ENCODE measurements around the gene PARD3. TPM values are rescaled to one million over a fixed set of nuclear protein-coding genes. Genes with fewer than 3 reads are reported as not detected.

The PARD3 gene
- total RNA-seq, 1 donor from 2014 or later, result 35.4 TPM

DNA sequence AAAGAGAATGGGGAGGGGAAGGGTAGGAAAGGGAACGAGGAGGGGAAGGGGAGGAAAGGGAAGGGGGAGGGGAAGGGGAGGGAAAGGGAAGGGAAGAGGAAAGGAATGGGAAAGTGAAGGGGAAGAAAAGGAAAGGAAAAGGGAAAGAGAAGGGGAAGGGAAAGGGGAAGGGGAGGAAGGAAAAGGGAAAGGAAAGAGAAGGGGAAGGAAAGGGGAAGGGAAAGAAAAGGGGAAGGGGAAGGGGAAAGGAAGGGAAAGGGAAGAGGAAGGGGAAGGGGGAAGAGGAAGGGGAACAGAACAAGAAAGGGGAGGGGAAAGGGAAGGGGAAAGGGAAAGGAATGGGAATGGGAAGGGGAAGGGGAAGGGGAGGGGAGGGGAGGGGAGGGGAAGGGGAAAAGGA, 352.1 kb downstream of the PARD3 start:
- Histone ChIP-seq H3K9ac (ENCODE audit: low read length) (no peak overlapping the region), H3K4me2 (ENCODE audit: low read length) (no peak overlapping the region), H4K20me1 (ENCODE audit: insufficient read depth, low read length) (no peaks in the 10 kb centered on the region), H3K79me2 (ENCODE audit: insufficient read depth, low read length) (no peaks in the 10 kb centered on the region), H3K27me3 (ENCODE audit: insufficient read depth, low read length) (no peaks in the 10 kb centered on the region), H3K27ac (ENCODE audit: low read depth, low read length) (no peak overlapping the region), H3K4me3 (ENCODE audit: insufficient read depth, low read depth, low read length) (no peak overlapping the region), H2AFZ (ENCODE audit: low read depth, low read length) (no peak overlapping the region), H3K4me1 (ENCODE audit: insufficient read depth, low read length) (no peaks in the 10 kb centered on the region), H3K9me3 (ENCODE audit: insufficient read depth, low read depth, low read length) (no peaks in the 10 kb centered on the region), H3K36me3 (ENCODE audit: insufficient read depth, low read length) (no peaks in the 10 kb centered on the region)
- peaks cover 2% of the 10 kb centered on the region for H3K4me1 Mint-ChIP-seq (ENCODE audit: low read depth, unreplicated experiment)
- TF ChIP-seq, protein P1, sequence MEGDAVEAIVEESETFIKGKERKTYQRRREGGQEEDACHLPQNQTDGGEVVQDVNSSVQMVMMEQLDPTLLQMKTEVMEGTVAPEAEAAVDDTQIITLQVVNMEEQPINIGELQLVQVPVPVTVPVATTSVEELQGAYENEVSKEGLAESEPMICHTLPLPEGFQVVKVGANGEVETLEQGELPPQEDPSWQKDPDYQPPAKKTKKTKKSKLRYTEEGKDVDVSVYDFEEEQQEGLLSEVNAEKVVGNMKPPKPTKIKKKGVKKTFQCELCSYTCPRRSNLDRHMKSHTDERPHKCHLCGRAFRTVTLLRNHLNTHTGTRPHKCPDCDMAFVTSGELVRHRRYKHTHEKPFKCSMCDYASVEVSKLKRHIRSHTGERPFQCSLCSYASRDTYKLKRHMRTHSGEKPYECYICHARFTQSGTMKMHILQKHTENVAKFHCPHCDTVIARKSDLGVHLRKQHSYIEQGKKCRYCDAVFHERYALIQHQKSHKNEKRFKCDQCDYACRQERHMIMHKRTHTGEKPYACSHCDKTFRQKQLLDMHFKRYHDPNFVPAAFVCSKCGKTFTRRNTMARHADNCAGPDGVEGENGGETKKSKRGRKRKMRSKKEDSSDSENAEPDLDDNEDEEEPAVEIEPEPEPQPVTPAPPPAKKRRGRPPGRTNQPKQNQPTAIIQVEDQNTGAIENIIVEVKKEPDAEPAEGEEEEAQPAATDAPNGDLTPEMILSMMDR (IDR thresholded peaks at IDR 0.05; ENCODE audit: insufficient read depth, low read depth, low read length), result no peak
- no peak for TF ChIP-seq EZH2 (IDR thresholded peaks at IDR 0.05; ENCODE audit: insufficient read depth, low read length)
- no peak overlapping the region for H3K27ac Mint-ChIP-seq (ENCODE audit: unreplicated experiment)
- no peaks in the 10 kb centered on the region for H3K9me3 Mint-ChIP-seq (ENCODE audit: unreplicated experiment)
- DNase-seq (ENCODE audit: low read depth), result no peak
- FAIRE-seq, result no peak
- H3K27me3 Mint-ChIP-seq (ENCODE audit: low read depth, unreplicated experiment), result no peaks in the 10 kb centered on the region
- H3K4me3 Mint-ChIP-seq (ENCODE audit: unreplicated experiment), result no peak overlapping the region
- no peaks in the 10 kb centered on the region for H3K36me3 Mint-ChIP-seq (ENCODE audit: low read depth, unreplicated experiment)

DNA sequence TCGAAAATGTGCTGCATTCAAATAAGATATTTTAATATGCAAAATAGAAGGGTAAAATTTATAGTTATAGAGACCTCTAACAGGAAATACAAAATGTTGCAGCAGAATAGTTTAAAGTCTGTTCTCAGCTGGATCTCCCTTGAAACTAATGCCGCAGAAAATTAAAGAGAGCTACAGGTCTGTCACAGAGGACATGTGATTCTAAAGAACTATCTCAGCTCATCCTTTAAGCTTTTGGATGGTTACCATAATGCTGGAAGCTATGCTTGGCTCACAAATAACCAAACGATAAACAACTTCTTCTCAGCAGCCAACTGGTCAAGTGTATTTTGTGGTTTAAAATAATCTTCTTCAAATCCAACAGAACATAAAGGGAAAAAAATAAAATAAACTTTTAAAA, 353.0 kb downstream of the PARD3 start:
- no peak for TF ChIP-seq EZH2 (IDR thresholded peaks at IDR 0.05; ENCODE audit: insufficient read depth, low read length)
- TF ChIP-seq, protein P1 (IDR thresholded peaks at IDR 0.05; ENCODE audit: insufficient read depth, low read depth, low read length), result no peak
- H3K36me3 Mint-ChIP-seq (ENCODE audit: low read depth, unreplicated experiment), result peaks cover 1% of the 10 kb centered on the region
- no peak for FAIRE-seq
- no peak overlapping the region for H3K27ac ChIP-seq (ENCODE audit: low read depth, low read length)
- H3K4me1 ChIP-seq (ENCODE audit: insufficient read depth, low read length), result no peaks in the 10 kb centered on the region
- H3K9ac ChIP-seq (ENCODE audit: low read length), result no peak overlapping the region
- H3K27ac Mint-ChIP-seq (ENCODE audit: unreplicated experiment), result no peak overlapping the region
- H3K4me1 Mint-ChIP-seq (ENCODE audit: low read depth, unreplicated experiment), result peaks cover 2% of the 10 kb centered on the region
- no peaks in the 10 kb centered on the region for H3K9me3 ChIP-seq (ENCODE audit: insufficient read depth, low read depth, low read length)
- no peaks in the 10 kb centered on the region for H3K36me3 ChIP-seq (ENCODE audit: insufficient read depth, low read length)
- no peaks in the 10 kb centered on the region for H3K9me3 Mint-ChIP-seq (ENCODE audit: unreplicated experiment)
- no peaks in the 10 kb centered on the region for H4K20me1 ChIP-seq (ENCODE audit: insufficient read depth, low read length)
- no peaks in the 10 kb centered on the region for H3K79me2 ChIP-seq (ENCODE audit: insufficient read depth, low read length)
- DNase-seq (ENCODE audit: low read depth), result no peak
- no peaks in the 10 kb centered on the region for H3K27me3 Mint-ChIP-seq (ENCODE audit: low read depth, unreplicated experiment)
- H3K4me3 ChIP-seq (ENCODE audit: insufficient read depth, low read depth, low read length), result no peak overlapping the region
- no peak overlapping the region for H3K4me2 ChIP-seq (ENCODE audit: low read length)
- no peak overlapping the region for H2AFZ ChIP-seq (ENCODE audit: low read depth, low read length)
- no peaks in the 10 kb centered on the region for H3K27me3 ChIP-seq (ENCODE audit: insufficient read depth, low read length)
- H3K4me3 Mint-ChIP-seq (ENCODE audit: unreplicated experiment), result no peak overlapping the region

DNA sequence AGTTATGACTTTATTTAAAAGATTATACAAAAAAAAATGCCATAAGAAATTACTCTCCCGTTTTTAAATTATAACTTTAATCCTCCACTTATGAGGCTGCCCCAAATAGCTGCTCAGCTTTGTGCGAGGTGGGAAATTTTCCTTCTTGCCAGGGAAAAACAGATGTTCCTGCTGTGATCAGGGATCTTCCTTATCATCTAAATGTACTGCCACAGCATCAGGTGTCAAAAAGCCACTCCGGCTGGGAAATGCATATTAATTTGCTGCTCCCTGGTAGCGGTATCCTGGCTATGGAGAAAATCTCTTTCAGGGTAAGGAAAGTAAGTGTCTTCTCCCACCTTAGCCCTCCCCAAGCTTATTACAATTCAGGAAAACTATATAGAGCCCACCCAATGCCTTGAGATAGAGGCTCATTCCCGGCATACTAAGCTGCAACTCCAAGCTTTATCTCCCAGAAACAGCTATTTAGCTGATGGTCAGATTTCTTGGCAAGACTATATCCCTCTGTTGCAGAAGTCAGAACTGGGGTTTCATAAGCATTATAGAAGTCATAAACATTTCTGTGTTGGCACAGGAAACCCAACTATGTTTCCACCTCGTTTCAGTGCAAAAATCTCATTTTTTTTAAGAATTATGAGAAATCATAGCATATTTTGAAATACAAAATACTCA, 360.4 kb downstream of the PARD3 start:
- no peak overlapping the region for H3K4me3 Mint-ChIP-seq (ENCODE audit: unreplicated experiment)
- H2AFZ ChIP-seq (ENCODE audit: low read depth, low read length), result no peak overlapping the region
- no peak overlapping the region for H3K27ac ChIP-seq (ENCODE audit: low read depth, low read length)
- FAIRE-seq (no peak), DNase-seq (ENCODE audit: low read depth) (no peak)
- no peaks in the 10 kb centered on the region for H3K27me3 Mint-ChIP-seq (ENCODE audit: low read depth, unreplicated experiment)
- no peaks in the 10 kb centered on the region for H3K4me1 ChIP-seq (ENCODE audit: insufficient read depth, low read length)
- no peak overlapping the region for H3K4me2 ChIP-seq (ENCODE audit: low read length)
- H3K9ac ChIP-seq (ENCODE audit: low read length), result no peak overlapping the region
- H3K4me1 Mint-ChIP-seq (ENCODE audit: low read depth, unreplicated experiment), result peaks cover 2% of the 10 kb centered on the region
- no peaks in the 10 kb centered on the region for H3K9me3 Mint-ChIP-seq (ENCODE audit: unreplicated experiment)
- H4K20me1 ChIP-seq (ENCODE audit: insufficient read depth, low read length), result no peaks in the 10 kb centered on the region
- no peak overlapping the region for H3K27ac Mint-ChIP-seq (ENCODE audit: unreplicated experiment)
- H3K9me3 ChIP-seq (ENCODE audit: insufficient read depth, low read depth, low read length), result no peaks in the 10 kb centered on the region
- H3K36me3 ChIP-seq (ENCODE audit: insufficient read depth, low read length), result no peaks in the 10 kb centered on the region
- H3K27me3 ChIP-seq (ENCODE audit: insufficient read depth, low read length), result no peaks in the 10 kb centered on the region
- H3K36me3 Mint-ChIP-seq (ENCODE audit: low read depth, unreplicated experiment), result peaks cover 1% of the 10 kb centered on the region
- H3K4me3 ChIP-seq (ENCODE audit: insufficient read depth, low read depth, low read length), result no peak overlapping the region
- H3K79me2 ChIP-seq (ENCODE audit: insufficient read depth, low read length), result no peaks in the 10 kb centered on the region
- TF ChIP-seq EZH2 (IDR thresholded peaks at IDR 0.05; ENCODE audit: insufficient read depth, low read length), result no peak
- TF ChIP-seq, protein P1 (IDR thresholded peaks at IDR 0.05; ENCODE audit: insufficient read depth, low read depth, low read length), result no peak

Data from astrocyte (in vitro differentiated cells and primary cell).